HCT116 (cell line): ENCODE results near the gene KCNB1.

Experiments used
- EZH2phosphoT487 ChIP-seq: fragments of 200-600 bp; IDR thresholded peaks from 2 replicates; pipeline ENCODE4 v1.6.1; 2018; ENCODE audit warnings: antibody characterized with exemption, borderline replicate concordance
- JUND ChIP-seq: IDR thresholded peaks from 2 replicates; pipeline ENCODE4 v1.6.1; 2012
- POLR2A ChIP-seq: IDR thresholded peaks from 2 replicates; pipeline ENCODE4 v1.7.0; 2011; ENCODE audit warnings: borderline replicate concordance; ENCODE audit not compliant: insufficient read depth, insufficient read length; ENCODE audit errors: extremely low read depth
- SRF ChIP-seq: IDR thresholded peaks from 2 replicates; pipeline ENCODE4 v1.6.1; 2012; ENCODE audit warnings: low read depth
- TF ChIP-seq, protein P1 (sequence below), 3 experiments: fragments of 200-600 bp in 1 of 3; sonication (generic) in 1 of 3; IDR thresholded peaks in 2 of 3; conservative IDR thresholded peaks in 1 of 3; 2 replicates each; pipeline ENCODE4 v1.5.1; 2012 to 2017; ENCODE audit warnings: low read depth in 2 of 3, low read length in 2 of 3, antibody characterized with exemption in 1 of 3, borderline replicate concordance in 1 of 3, control low read depth in 1 of 3, mild to moderate bottlenecking in 1 of 3, mixed read lengths in 1 of 3, mixed run types in 1 of 3, moderate library complexity in 1 of 3; ENCODE audit not compliant: insufficient read depth in 1 of 3
- TF ChIP-seq, protein P2 (sequence below): IDR thresholded peaks from 2 replicates; pipeline ENCODE4 v1.6.1; 2011; ENCODE audit warnings: mild to moderate bottlenecking, low read length, moderate library complexity; ENCODE audit not compliant: insufficient replicate concordance; ENCODE audit errors: extremely low read depth
- TF ChIP-seq, protein P3 (sequence below): IDR thresholded peaks from 2 replicates; pipeline ENCODE4 v1.6.1; 2012

DNA sequence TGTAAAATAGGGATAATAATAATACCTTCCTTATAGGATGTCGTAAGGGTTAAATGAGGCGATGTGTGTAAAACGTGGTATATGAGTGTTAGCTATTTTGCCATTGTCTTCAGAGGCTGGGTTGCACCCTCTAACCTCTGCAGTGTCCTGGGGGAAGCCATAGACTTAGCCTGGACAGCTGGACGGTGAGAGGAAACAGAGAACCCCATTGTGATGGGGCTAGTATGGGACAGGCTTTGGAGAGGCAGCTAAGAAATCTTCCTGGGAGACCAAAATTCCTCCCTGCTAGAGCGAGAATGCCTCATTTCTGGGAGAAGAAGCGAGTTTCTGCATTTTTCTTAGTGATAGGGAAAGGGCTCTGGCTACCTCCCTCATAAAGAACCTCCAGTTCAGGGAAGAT is 22.8 kb downstream of the KCNB1 start:
- TF ChIP-seq, protein P1, sequence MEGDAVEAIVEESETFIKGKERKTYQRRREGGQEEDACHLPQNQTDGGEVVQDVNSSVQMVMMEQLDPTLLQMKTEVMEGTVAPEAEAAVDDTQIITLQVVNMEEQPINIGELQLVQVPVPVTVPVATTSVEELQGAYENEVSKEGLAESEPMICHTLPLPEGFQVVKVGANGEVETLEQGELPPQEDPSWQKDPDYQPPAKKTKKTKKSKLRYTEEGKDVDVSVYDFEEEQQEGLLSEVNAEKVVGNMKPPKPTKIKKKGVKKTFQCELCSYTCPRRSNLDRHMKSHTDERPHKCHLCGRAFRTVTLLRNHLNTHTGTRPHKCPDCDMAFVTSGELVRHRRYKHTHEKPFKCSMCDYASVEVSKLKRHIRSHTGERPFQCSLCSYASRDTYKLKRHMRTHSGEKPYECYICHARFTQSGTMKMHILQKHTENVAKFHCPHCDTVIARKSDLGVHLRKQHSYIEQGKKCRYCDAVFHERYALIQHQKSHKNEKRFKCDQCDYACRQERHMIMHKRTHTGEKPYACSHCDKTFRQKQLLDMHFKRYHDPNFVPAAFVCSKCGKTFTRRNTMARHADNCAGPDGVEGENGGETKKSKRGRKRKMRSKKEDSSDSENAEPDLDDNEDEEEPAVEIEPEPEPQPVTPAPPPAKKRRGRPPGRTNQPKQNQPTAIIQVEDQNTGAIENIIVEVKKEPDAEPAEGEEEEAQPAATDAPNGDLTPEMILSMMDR (IDR thresholded peaks at IDR 0.05 in 2 of 3, conservative IDR thresholded peaks at IDR 0.05 in 1 of 3; ENCODE audit: borderline replicate concordance in 1 of 3, insufficient read depth in 1 of 3, low read depth in 2 of 3, low read length in 2 of 3), result no peak
- TF ChIP-seq, protein P2, sequence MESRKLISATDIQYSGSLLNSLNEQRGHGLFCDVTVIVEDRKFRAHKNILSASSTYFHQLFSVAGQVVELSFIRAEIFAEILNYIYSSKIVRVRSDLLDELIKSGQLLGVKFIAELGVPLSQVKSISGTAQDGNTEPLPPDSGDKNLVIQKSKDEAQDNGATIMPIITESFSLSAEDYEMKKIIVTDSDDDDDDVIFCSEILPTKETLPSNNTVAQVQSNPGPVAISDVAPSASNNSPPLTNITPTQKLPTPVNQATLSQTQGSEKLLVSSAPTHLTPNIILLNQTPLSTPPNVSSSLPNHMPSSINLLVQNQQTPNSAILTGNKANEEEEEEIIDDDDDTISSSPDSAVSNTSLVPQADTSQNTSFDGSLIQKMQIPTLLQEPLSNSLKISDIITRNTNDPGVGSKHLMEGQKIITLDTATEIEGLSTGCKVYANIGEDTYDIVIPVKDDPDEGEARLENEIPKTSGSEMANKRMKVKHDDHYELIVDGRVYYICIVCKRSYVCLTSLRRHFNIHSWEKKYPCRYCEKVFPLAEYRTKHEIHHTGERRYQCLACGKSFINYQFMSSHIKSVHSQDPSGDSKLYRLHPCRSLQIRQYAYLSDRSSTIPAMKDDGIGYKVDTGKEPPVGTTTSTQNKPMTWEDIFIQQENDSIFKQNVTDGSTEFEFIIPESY, result no peak
- TF ChIP-seq EZH2phosphoT487, result no peak
- no peak for TF ChIP-seq POLR2A
- TF ChIP-seq JUND, result no peak
- TF ChIP-seq SRF, result no peak
- TF ChIP-seq, protein P3, sequence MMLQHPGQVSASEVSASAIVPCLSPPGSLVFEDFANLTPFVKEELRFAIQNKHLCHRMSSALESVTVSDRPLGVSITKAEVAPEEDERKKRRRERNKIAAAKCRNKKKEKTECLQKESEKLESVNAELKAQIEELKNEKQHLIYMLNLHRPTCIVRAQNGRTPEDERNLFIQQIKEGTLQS, result no peak
